ENCODE data around the gene RFTN1.

The RFTN1 gene

DNA sequence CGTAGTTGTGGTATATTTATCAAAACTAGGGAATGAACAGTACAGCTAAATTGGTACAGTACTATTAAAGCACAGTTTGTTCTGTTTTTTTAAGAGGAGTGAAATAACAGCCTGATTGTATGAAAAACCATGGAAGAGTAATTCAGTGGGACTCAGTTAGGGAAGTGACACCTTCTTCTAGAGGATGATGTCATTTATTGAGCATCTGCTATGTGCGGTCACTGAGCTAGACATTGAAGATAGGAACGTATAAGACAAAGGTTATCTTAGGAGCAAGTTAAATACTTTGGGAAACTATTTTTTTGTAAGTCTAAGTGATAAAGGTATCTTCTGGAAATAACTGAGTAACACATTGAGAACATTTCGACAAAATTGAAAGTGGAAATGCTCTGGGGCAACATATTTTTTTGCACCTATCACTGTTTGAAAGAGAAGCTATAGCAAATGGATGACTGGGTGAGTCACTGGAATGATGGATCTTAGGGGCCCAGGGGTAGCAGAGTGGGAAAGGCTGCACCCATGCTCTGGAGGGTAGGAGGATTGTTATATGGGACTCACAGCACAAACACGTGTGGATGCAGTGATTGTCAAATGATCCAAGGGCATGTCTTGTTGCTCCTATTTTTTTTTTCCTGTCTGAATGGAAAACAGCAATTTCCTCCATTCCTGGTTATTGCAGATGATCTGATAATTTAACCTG, 205.5 kb downstream of the RFTN1 start:
- no peak overlapping the region for H3K27ac ChIP-seq
- TF ChIP-seq, protein P1, sequence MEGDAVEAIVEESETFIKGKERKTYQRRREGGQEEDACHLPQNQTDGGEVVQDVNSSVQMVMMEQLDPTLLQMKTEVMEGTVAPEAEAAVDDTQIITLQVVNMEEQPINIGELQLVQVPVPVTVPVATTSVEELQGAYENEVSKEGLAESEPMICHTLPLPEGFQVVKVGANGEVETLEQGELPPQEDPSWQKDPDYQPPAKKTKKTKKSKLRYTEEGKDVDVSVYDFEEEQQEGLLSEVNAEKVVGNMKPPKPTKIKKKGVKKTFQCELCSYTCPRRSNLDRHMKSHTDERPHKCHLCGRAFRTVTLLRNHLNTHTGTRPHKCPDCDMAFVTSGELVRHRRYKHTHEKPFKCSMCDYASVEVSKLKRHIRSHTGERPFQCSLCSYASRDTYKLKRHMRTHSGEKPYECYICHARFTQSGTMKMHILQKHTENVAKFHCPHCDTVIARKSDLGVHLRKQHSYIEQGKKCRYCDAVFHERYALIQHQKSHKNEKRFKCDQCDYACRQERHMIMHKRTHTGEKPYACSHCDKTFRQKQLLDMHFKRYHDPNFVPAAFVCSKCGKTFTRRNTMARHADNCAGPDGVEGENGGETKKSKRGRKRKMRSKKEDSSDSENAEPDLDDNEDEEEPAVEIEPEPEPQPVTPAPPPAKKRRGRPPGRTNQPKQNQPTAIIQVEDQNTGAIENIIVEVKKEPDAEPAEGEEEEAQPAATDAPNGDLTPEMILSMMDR (conservative IDR thresholded peaks at IDR 0.05), result no peak

GRCh38 chr3:16305111-16305541, 208.4 kb downstream of the RFTN1 start:
- TF ChIP-seq, protein P1 (conservative IDR thresholded peaks at IDR 0.05), result no peak
- no peak overlapping the region for H3K27ac ChIP-seq

GRCh38 chr3:16304061-16305010, 209.2 kb downstream of the RFTN1 start:
- no peak overlapping the region for H3K27ac ChIP-seq
- TF ChIP-seq, protein P1 (conservative IDR thresholded peaks at IDR 0.05), result no peak

DNA sequence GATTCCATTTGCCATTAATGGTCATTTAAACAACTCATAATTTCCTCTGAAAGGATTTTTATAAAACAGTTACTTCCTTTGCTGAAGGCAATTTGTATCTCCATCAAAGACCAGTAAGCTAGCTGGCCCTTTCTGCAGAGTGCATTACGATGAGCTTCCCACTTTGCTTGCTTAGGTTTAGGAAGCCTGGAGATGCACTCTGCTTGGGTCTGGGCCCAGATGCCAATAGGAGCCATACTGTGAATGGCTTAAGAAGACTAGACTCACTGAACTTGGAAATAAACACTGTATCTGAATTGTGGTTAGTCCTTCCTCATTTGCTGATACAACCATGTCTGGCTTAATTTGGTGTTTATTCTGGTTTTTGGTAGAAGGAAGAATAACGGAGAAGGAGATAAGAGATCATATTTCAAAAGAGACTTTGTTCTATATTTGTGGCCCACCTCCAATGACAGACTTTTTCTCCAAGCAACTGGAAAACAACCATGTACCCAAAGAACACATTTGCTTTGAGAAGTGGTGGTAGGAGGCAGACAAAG, 210.4 kb downstream of the RFTN1 start:
- H3K27ac ChIP-seq, result no peak overlapping the region
- TF ChIP-seq, protein P1 (conservative IDR thresholded peaks at IDR 0.05), result no peak

DNA sequence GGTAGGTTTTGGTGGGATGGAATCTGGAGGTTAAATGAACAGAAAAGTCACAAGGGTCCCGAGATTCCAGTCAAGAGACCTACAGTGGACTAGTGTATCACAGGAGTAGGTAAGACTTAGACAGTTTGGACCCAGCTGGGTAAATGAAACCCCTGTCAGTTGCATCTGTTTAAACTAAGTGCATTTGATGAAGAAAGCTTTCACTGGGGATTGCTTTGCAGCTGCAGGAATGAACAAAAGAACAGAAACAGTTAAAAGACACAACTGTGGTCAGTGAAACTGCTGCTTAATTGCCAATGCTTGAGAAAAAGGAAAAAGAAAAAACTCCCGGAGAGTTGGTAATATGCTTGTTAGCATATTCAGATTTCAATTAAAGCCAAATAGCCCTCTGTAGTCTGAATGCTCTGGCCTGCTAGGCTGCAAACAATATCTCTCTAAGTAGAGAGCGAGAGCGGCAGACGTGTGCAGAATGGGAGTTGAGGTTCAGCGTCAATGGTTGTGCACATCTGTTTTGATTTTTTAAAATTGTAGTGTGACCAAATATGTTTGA, 211.3 kb downstream of the RFTN1 start:
- TF ChIP-seq, protein P1 (conservative IDR thresholded peaks at IDR 0.05), result no peak
- no peak overlapping the region for H3K27ac ChIP-seq

GRCh38 chr3:16301507-16301906, 212.0 kb downstream of the RFTN1 start:
- TF ChIP-seq, protein P1 (conservative IDR thresholded peaks at IDR 0.05), result no peak
- no peak overlapping the region for H3K27ac ChIP-seq

GRCh38 chr3:16300881-16301359, 212.6 kb downstream of the RFTN1 start:
- H3K27ac ChIP-seq, result no peak overlapping the region
- TF ChIP-seq, protein P1 (conservative IDR thresholded peaks at IDR 0.05), result no peak

Data from VCaP (cell line).